ENCODE data around the gene CSF3R. TPM values are rescaled to one million over a fixed set of nuclear protein-coding genes. Genes with fewer than 3 reads are reported as not detected.

Gene CSF3R
- total RNA-seq, 1 experiment from 2014 or later, result 0.26 TPM

DNA sequence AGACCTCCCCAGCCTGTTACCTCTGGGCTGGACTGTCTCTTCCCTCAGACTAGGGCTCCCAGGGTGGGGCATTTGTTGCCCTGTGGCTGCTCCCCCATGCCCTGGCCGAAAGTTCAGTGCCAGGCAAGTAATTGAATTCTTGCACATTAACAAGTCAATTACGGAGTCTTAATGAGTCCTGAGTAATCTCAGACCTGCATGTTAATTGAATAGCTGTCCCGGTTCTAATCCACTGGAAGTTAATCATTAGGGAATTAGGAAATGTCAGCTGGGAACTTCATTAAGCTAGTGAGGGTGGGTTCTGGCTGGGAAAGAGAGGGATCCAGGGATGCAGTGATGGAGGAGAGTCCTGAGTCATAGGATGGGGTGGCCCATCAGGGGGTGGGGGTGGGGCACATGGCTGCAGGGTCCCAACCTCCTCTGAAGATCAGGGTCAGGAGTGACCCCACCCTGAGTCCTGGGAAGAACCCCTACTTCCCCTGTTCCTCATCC is 47.1 kb upstream of the CSF3R start:
- Mint-ChIP-seq H3K4me1 (peaks cover 10% of the 10 kb centered on the region), H3K9me3 (peaks cover 13% of the 10 kb centered on the region), H3K36me3 (no peaks in the 10 kb centered on the region), H3K27me3 (ENCODE audit: low read depth) (peaks cover 4% of the 10 kb centered on the region), H3K27ac (no peak overlapping the region), H3K4me3 (no peak overlapping the region)
- DNase-seq (ENCODE audit: low spot score), result no peak
- CTCF ChIA-PET, result interaction anchor here (1.0 to 1.5 kb wide), 2 partner anchors 14 to 376 kb away, joined by 3 to 10 read pairs; no protein-coding TSS in a partner anchor
- no peak for ATAC-seq
- TF ChIP-seq SOX15 (CRISPR knock-in tag; IDR thresholded peaks at IDR 0.05) (no peak), GRHL2 (CRISPR knock-in tag; IDR thresholded peaks at IDR 0.05; ENCODE audit: insufficient replicate concordance, severe bottlenecking) (no peak), ZNF219 (CRISPR knock-in tag; IDR thresholded peaks at IDR 0.05; ENCODE audit: borderline replicate concordance) (no peak)
- TF ChIP-seq, protein P1, sequence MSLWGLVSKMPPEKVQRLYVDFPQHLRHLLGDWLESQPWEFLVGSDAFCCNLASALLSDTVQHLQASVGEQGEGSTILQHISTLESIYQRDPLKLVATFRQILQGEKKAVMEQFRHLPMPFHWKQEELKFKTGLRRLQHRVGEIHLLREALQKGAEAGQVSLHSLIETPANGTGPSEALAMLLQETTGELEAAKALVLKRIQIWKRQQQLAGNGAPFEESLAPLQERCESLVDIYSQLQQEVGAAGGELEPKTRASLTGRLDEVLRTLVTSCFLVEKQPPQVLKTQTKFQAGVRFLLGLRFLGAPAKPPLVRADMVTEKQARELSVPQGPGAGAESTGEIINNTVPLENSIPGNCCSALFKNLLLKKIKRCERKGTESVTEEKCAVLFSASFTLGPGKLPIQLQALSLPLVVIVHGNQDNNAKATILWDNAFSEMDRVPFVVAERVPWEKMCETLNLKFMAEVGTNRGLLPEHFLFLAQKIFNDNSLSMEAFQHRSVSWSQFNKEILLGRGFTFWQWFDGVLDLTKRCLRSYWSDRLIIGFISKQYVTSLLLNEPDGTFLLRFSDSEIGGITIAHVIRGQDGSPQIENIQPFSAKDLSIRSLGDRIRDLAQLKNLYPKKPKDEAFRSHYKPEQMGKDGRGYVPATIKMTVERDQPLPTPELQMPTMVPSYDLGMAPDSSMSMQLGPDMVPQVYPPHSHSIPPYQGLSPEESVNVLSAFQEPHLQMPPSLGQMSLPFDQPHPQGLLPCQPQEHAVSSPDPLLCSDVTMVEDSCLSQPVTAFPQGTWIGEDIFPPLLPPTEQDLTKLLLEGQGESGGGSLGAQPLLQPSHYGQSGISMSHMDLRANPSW (CRISPR knock-in tag; conservative IDR thresholded peaks at IDR 0.05; ENCODE audit: low read depth), result no peak
- TF ChIP-seq, protein P2, sequence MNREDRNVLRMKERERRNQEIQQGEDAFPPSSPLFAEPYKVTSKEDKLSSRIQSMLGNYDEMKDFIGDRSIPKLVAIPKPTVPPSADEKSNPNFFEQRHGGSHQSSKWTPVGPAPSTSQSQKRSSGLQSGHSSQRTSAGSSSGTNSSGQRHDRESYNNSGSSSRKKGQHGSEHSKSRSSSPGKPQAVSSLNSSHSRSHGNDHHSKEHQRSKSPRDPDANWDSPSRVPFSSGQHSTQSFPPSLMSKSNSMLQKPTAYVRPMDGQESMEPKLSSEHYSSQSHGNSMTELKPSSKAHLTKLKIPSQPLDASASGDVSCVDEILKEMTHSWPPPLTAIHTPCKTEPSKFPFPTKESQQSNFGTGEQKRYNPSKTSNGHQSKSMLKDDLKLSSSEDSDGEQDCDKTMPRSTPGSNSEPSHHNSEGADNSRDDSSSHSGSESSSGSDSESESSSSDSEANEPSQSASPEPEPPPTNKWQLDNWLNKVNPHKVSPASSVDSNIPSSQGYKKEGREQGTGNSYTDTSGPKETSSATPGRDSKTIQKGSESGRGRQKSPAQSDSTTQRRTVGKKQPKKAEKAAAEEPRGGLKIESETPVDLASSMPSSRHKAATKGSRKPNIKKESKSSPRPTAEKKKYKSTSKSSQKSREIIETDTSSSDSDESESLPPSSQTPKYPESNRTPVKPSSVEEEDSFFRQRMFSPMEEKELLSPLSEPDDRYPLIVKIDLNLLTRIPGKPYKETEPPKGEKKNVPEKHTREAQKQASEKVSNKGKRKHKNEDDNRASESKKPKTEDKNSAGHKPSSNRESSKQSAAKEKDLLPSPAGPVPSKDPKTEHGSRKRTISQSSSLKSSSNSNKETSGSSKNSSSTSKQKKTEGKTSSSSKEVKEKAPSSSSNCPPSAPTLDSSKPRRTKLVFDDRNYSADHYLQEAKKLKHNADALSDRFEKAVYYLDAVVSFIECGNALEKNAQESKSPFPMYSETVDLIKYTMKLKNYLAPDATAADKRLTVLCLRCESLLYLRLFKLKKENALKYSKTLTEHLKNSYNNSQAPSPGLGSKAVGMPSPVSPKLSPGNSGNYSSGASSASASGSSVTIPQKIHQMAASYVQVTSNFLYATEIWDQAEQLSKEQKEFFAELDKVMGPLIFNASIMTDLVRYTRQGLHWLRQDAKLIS (CRISPR knock-in tag; IDR thresholded peaks at IDR 0.05; ENCODE audit: borderline replicate concordance), result no peak
- TF ChIP-seq, protein P3, sequence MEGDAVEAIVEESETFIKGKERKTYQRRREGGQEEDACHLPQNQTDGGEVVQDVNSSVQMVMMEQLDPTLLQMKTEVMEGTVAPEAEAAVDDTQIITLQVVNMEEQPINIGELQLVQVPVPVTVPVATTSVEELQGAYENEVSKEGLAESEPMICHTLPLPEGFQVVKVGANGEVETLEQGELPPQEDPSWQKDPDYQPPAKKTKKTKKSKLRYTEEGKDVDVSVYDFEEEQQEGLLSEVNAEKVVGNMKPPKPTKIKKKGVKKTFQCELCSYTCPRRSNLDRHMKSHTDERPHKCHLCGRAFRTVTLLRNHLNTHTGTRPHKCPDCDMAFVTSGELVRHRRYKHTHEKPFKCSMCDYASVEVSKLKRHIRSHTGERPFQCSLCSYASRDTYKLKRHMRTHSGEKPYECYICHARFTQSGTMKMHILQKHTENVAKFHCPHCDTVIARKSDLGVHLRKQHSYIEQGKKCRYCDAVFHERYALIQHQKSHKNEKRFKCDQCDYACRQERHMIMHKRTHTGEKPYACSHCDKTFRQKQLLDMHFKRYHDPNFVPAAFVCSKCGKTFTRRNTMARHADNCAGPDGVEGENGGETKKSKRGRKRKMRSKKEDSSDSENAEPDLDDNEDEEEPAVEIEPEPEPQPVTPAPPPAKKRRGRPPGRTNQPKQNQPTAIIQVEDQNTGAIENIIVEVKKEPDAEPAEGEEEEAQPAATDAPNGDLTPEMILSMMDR (IDR thresholded peaks at IDR 0.05), result no peak
- POLR2A ChIA-PET, result no interaction called here

DNA sequence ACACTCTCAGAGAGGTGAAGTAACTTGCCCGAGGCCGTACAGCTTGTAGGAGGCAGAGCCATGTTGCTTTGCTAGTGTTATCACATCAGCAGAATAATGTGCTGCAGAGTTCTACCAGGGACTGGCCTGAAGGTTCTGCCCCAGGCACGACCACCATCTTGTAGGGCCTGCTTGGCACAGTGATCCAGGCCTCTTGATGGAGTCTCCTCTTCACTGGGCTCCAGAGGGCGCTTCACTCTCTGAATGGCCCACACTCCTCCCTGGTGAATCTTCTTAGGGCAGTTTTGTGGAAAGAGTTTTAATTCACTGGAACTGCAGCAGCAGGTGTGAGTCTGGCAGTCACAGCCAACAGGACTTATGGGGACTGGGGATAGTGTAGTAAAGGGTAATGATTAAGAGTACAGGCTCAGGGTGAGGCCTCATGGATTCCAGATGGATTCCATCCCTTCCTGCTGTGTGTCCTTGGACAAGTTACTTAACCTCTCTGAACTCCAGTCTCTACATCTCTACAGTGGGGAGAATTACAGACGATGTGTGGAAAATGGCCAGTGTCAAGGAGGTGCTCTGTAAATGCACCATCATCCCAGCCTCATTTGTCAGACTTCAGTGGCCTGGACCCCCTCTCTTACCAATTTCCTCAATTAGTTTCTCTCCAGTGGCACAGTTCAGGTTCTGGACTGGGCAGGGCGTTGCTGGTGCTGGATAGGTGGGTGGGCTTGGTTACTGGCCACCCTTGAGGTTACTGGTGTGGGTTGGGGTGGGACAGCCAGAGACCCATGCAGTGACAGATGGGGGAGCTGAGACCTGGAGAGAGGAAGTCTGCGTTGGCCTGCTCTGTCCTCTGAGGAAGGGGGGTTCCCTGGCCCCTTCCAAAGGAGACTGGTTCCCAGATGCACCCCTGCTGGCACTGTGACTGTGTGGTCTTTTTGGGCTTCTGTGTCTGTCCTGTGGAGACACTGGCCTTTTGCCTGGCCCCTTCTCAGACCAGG is 45.9 kb upstream of the CSF3R start:
- DNase-seq (ENCODE audit: low spot score) (peak; percentile 42), ATAC-seq (peak; percentile 86)
- H3K27ac Mint-ChIP-seq, result no peak overlapping the region
- H3K4me3 Mint-ChIP-seq, result no peak overlapping the region
- peaks cover 13% of the 10 kb centered on the region for H3K9me3 Mint-ChIP-seq
- H3K27me3 Mint-ChIP-seq (ENCODE audit: low read depth), result peaks cover 4% of the 10 kb centered on the region
- CTCF ChIA-PET, result interaction anchor here (1.0 to 1.5 kb wide), 2 partner anchors 12 to 377 kb away, joined by 3 to 10 read pairs; no protein-coding TSS in a partner anchor
- TF ChIP-seq GTF2I (CRISPR knock-in tag; conservative IDR thresholded peaks at IDR 0.05), result peak; percentile 56; the same call in 1 of the 2 replicates
- TF ChIP-seq, protein P4, sequence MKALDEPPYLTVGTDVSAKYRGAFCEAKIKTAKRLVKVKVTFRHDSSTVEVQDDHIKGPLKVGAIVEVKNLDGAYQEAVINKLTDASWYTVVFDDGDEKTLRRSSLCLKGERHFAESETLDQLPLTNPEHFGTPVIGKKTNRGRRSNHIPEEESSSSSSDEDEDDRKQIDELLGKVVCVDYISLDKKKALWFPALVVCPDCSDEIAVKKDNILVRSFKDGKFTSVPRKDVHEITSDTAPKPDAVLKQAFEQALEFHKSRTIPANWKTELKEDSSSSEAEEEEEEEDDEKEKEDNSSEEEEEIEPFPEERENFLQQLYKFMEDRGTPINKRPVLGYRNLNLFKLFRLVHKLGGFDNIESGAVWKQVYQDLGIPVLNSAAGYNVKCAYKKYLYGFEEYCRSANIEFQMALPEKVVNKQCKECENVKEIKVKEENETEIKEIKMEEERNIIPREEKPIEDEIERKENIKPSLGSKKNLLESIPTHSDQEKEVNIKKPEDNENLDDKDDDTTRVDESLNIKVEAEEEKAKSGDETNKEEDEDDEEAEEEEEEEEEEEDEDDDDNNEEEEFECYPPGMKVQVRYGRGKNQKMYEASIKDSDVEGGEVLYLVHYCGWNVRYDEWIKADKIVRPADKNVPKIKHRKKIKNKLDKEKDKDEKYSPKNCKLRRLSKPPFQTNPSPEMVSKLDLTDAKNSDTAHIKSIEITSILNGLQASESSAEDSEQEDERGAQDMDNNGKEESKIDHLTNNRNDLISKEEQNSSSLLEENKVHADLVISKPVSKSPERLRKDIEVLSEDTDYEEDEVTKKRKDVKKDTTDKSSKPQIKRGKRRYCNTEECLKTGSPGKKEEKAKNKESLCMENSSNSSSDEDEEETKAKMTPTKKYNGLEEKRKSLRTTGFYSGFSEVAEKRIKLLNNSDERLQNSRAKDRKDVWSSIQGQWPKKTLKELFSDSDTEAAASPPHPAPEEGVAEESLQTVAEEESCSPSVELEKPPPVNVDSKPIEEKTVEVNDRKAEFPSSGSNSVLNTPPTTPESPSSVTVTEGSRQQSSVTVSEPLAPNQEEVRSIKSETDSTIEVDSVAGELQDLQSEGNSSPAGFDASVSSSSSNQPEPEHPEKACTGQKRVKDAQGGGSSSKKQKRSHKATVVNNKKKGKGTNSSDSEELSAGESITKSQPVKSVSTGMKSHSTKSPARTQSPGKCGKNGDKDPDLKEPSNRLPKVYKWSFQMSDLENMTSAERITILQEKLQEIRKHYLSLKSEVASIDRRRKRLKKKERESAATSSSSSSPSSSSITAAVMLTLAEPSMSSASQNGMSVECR (CRISPR knock-in tag; IDR thresholded peaks at IDR 0.05; ENCODE audit: borderline replicate concordance), result no peak
- no peaks in the 10 kb centered on the region for H3K36me3 Mint-ChIP-seq
- peaks cover 19% of the 10 kb centered on the region for H3K4me1 Mint-ChIP-seq
- POLR2A ChIA-PET, result no interaction called here
